K562 (cell line): ENCODE measurements around the gene MYBPC3. TPM values are rescaled to one million over a fixed set of nuclear protein-coding genes. Genes with fewer than 3 reads are reported as not detected.

Experiments used
- E2F1 ChIP-seq: sonication (generic); formaldehyde crosslinking; IDR thresholded peaks from 2 replicates; pipeline ENCODE4 v1.8.1; 2023; ENCODE audit warnings: mild to moderate bottlenecking, missing genetic modification reagents, moderate library complexity
- FOXP1 ChIP-seq: sonication (generic); formaldehyde crosslinking; IDR thresholded peaks from 2 replicates; pipeline ENCODE4 v1.8.0; 2022; ENCODE audit warnings: mild to moderate bottlenecking, missing genetic modification reagents
- HDGF ChIP-seq: fragments of 450-650 bp; IDR thresholded peaks from 2 replicates; pipeline ENCODE4 v1.6.1; 2016
- ILF3 ChIP-seq: fragments of 450-650 bp; IDR thresholded peaks from 2 replicates; pipeline ENCODE4 v1.6.1; 2018; ENCODE audit warnings: antibody characterized with exemption, mild to moderate bottlenecking, moderate library complexity, borderline replicate concordance
- MTA1 ChIP-seq: fragments of 450-650 bp; IDR thresholded peaks from 2 replicates; pipeline ENCODE4 v1.6.1; 2017; ENCODE audit warnings: borderline replicate concordance
- MYC ChIP-seq, 2 experiments: fragments of 250-450 bp in 1 of 2; sonication (Bioruptor Pico) in 1 of 2; IDR thresholded peaks; 2 replicates each; pipeline versions ENCODE4 v1.5.1 to v1.6.1; 2012 to 2021; ENCODE audit warnings: low read depth in 2 of 2, borderline replicate concordance in 1 of 2, improper control_type of control experiment in 1 of 2, low read length in 1 of 2, mild to moderate bottlenecking in 1 of 2, moderate library complexity in 1 of 2
- PHF8 ChIP-seq: fragments of 200-600 bp; sonication (generic); IDR thresholded peaks from 2 replicates; pipeline ENCODE4 v1.6.1; 2012; ENCODE audit warnings: mixed run types, mild to moderate bottlenecking, inconsistent platforms, low read length, moderate library complexity, borderline replicate concordance
- POLR2G ChIP-seq: fragments of 200-400 bp; formaldehyde crosslinking; IDR thresholded peaks from 2 replicates; pipeline ENCODE4 v1.6.1; 2017; ENCODE audit warnings: low read depth, mild to moderate bottlenecking, antibody characterized with exemption, low read length, moderate library complexity
- SMAD4 ChIP-seq: fragments of 250-450 bp; sonication (Bioruptor Pico); conservative IDR thresholded peaks from 2 replicates; pipeline ENCODE4 v1.8.0; 2021; ENCODE audit warnings: inconsistent platforms, mild to moderate bottlenecking, moderate library complexity
- ZNF354B ChIP-seq: fragments of 250-450 bp; sonication (Bioruptor Pico); IDR thresholded peaks from 2 replicates; pipeline ENCODE4 v1.4.0; 2020
- ZNF609 ChIP-seq: sonication (generic); formaldehyde crosslinking; IDR thresholded peaks from 2 replicates; pipeline ENCODE4 v1.8.1; 2023; ENCODE audit warnings: missing genetic modification reagents, mild to moderate bottlenecking, borderline replicate concordance
- polyA plus RNA-seq, 8 experiments: library from polyadenylated mRNA; depleted of rRNA in 4 of 8; stranded (reverse) in 5 of 8; unstranded in 3 of 8; fragments of >200 nt; fragmentation: Nextera tagmentation in 2 of 8; fragmentation: Illumina TruSeq in 1 of 8; extraction: Ambion mirVana in 2 of 8; extraction: Trizol in 1 of 8; gene quantifications; 2 replicates each; pipeline versions ENCODE4 v1.2.1 to v1.2.3, GENCODE V29; 2011 to 2014; ENCODE audit warnings: inconsistent platforms in 1 of 8, missing spikeins in 1 of 8
- total RNA-seq, 7 experiments: library from RNA; depleted of rRNA in 6 of 7; stranded (reverse); fragments of >200 nt in 6 of 7; fragmentation: Illumina TruSeq in 2 of 7; extraction: Trizol in 2 of 7; gene quantifications; 2 replicates each; pipeline versions ENCODE4 v1.2.1 to v1.2.3, GENCODE V29; 2011 to 2021; ENCODE audit warnings: low replicate concordance in 1 of 7
- TF ChIP-seq, protein P1 (sequence below): fragments of 250-450 bp; sonication (Bioruptor Pico); IDR thresholded peaks from 2 replicates; pipeline ENCODE4 v1.4.0; 2020; ENCODE audit warnings: borderline replicate concordance
- TF ChIP-seq, protein P2 (sequence below): fragments of 450-650 bp; IDR thresholded peaks from 2 replicates; pipeline ENCODE4 v1.6.1; 2016; ENCODE audit warnings: borderline replicate concordance
- TF ChIP-seq, protein P3 (sequence below): fragments of 200-800 bp; sonication (Bioruptor generic); IDR thresholded peaks from 2 replicates; pipeline ENCODE4 v1.6.1; 2017; ENCODE audit warnings: missing genetic modification characterization, missing compliant biosample characterization

MYBPC3 gene
- total and polyA plus RNA-seq, 9 of the 15 experiments (the other 6 are each of a cell fraction or from before 2014, with no cell fraction given) = 0.01 TPM; not detected in 8

DNA sequence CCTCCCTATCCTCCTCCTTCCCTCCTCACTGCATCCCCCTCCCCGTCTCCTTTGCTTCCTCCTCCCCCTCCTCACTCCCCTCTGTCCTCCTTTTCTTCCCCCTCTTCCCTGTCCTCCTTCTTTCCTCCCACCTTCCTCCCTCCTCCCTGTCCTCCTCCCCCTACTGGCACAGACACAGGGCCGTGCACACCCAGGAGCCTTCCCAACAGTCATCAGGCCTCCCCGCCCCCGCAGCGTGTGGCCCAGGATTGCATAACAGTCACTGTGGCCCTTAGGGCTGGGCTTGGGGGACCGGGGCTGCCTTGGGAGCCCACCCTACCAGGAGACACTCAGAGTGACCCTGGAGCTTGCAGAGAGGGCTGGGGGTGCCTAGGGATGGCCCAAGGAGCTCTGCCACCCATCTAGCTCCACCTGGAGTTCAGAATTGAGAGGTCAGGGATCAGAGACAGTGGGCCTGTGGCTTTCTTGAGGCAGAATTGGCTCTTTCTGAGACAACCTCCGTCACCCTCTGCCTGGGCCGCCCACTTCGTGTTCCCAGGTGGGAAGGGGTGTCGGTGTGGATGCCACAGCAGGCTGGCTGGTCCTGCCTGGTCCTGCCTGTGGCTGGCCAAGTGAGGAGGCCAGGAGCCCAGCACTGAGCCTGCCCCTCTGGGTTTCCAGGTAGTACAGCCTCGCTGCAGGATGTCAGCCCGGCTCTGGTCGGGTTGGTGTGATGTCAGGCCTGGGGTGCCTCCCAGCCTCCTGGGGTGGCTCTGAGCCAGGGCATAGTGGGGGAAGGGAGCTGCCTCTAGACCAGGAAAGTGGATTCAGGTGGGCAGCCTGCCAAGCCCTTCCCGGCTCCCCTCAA lies 24.2 kb upstream of the MYBPC3 start (continued):
- TF ChIP-seq, protein P1, sequence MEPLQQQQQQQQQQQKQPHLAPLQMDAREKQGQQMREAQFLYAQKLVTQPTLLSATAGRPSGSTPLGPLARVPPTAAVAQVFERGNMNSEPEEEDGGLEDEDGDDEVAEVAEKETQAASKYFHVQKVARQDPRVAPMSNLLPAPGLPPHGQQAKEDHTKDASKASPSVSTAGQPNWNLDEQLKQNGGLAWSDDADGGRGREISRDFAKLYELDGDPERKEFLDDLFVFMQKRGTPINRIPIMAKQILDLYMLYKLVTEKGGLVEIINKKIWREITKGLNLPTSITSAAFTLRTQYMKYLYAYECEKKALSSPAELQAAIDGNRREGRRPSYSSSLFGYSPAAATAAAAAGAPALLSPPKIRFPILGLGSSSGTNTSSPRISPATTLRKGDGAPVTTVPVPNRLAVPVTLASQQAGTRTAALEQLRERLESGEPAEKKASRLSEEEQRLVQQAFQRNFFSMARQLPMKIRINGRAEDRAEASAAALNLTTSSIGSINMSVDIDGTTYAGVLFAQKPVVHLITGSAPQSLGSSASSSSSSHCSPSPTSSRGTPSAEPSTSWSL (CRISPR knock-in tag) = no peak
- TF ChIP-seq E2F1 (CRISPR knock-in tag) (no peak), PHF8 (peak; percentile 18; the same call in 1 of the 2 replicates), ZNF354B (CRISPR knock-in tag) (no peak), MTA1 (peak; percentile 84), POLR2G (peak; percentile 41; the same call in 1 of the 2 replicates), ZNF609 (CRISPR knock-in tag) (no peak), HDGF (peak; percentile 71; the same call in 1 of the 2 replicates), FOXP1 (CRISPR knock-in tag) (no peak), MYC (IDR thresholded peaks at IDR 0.05; ENCODE audit: low read depth, low read length) (0 out of 2 replicates have a peak, but pooled peaks have one; percentile 49), MYC (CRISPR knock-in tag; IDR thresholded peaks at IDR 0.05; ENCODE audit: borderline replicate concordance, low read depth) (no peak), ILF3 (no peak), SMAD4 (CRISPR knock-in tag) (0 out of 2 replicates have a peak, but pooled peaks have one; percentile 30)
- TF ChIP-seq, protein P2, sequence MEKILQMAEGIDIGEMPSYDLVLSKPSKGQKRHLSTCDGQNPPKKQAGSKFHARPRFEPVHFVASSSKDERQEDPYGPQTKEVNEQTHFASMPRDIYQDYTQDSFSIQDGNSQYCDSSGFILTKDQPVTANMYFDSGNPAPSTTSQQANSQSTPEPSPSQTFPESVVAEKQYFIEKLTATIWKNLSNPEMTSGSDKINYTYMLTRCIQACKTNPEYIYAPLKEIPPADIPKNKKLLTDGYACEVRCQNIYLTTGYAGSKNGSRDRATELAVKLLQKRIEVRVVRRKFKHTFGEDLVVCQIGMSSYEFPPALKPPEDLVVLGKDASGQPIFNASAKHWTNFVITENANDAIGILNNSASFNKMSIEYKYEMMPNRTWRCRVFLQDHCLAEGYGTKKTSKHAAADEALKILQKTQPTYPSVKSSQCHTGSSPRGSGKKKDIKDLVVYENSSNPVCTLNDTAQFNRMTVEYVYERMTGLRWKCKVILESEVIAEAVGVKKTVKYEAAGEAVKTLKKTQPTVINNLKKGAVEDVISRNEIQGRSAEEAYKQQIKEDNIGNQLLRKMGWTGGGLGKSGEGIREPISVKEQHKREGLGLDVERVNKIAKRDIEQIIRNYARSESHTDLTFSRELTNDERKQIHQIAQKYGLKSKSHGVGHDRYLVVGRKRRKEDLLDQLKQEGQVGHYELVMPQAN = no peak
- TF ChIP-seq, protein P3, sequence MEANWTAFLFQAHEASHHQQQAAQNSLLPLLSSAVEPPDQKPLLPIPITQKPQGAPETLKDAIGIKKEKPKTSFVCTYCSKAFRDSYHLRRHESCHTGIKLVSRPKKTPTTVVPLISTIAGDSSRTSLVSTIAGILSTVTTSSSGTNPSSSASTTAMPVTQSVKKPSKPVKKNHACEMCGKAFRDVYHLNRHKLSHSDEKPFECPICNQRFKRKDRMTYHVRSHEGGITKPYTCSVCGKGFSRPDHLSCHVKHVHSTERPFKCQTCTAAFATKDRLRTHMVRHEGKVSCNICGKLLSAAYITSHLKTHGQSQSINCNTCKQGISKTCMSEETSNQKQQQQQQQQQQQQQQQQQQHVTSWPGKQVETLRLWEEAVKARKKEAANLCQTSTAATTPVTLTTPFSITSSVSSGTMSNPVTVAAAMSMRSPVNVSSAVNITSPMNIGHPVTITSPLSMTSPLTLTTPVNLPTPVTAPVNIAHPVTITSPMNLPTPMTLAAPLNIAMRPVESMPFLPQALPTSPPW (CRISPR knock-in tag) = peak; percentile 74
